Measurements from ENCODE around the gene PDGFC.

The PDGFC gene, protein sequence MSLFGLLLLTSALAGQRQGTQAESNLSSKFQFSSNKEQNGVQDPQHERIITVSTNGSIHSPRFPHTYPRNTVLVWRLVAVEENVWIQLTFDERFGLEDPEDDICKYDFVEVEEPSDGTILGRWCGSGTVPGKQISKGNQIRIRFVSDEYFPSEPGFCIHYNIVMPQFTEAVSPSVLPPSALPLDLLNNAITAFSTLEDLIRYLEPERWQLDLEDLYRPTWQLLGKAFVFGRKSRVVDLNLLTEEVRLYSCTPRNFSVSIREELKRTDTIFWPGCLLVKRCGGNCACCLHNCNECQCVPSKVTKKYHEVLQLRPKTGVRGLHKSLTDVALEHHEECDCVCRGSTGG

GRCh38 chr4:156971676-156972378 lies at the start of gene PDGFC:
Gene PDGFC, minus strand, starts transcription at chr4:156971799. Its CDS starts 896 bp downstream, at chr4:156970903.
- in situ Hi-C loops (cut with HindIII; ENCODE audit: low pct_ligation_motif_present, low pct_unique_long_range_greater_than_20kb, low sequenced_read_pairs), result no loop called here
- peak; percentile 89 for DNase-seq

GRCh38 chr4:157020882-157021281 lies 49.3 kb upstream of the PDGFC start:
- in situ Hi-C loops (cut with HindIII; ENCODE audit: low pct_ligation_motif_present, low pct_unique_long_range_greater_than_20kb, low sequenced_read_pairs), result no loop called here
- no peak for DNase-seq

GRCh38 chr4:157018920-157019490 lies 47.4 kb upstream of the PDGFC start:
- DNase-seq, result no peak
- in situ Hi-C loops (cut with HindIII; ENCODE audit: low pct_ligation_motif_present, low pct_unique_long_range_greater_than_20kb, low sequenced_read_pairs), result no loop called here

DNA sequence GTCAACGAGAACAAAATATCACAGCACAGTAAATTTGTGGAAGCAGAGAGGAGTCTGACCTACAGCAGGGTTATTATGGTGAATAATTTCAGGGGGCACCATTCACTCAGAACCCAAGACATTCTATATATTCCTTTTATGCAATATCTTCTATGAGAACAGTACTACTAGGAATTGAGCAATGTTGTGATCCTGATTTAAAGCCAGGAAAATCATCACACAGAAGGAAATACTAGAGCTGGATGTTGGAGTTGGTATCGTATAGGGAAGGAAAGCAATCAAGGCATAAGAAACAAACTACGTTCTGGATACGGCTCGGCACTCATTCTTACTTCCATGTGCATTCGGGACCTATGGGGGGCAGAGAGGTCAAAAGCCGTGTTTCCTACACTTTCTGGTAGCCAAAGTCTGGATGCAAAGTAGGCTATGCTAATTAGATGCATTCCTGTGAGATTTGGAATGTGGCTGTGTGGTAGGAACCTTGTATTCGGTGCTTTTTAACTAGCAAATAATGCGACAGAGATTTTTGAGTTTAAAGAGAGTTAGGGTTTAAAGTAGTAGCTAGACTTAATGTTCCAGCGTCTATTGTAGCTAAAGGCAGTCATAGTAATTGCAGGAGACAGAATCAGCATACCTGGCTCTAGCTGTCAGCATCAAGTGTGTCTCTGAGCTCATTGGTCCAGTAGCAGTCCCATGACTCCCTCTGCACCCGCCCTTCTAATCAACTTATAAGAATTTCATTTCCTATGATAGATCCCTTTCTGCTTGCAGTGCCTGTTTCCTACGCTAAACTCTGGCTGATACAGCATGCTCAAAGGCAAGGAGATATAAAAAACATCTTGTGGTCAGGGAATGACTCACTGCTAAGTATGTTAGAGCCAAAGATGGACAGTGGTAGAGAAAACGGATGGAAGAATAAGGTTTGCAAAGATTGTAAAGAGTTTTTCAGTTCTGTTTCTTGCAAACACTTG lies 43.3 kb upstream of the PDGFC start:
- DNase-seq, result peak; percentile 87
- in situ Hi-C loops (cut with HindIII; ENCODE audit: low pct_ligation_motif_present, low pct_unique_long_range_greater_than_20kb, low sequenced_read_pairs), result no loop called here

- in situ Hi-C loops (cut with HindIII; ENCODE audit: low pct_ligation_motif_present, low pct_unique_long_range_greater_than_20kb, low sequenced_read_pairs), result no loop called here
- no peak for DNase-seq
Measured at GRCh38 chr4:157013656-157014055, 42.1 kb upstream of the PDGFC start.

DNA sequence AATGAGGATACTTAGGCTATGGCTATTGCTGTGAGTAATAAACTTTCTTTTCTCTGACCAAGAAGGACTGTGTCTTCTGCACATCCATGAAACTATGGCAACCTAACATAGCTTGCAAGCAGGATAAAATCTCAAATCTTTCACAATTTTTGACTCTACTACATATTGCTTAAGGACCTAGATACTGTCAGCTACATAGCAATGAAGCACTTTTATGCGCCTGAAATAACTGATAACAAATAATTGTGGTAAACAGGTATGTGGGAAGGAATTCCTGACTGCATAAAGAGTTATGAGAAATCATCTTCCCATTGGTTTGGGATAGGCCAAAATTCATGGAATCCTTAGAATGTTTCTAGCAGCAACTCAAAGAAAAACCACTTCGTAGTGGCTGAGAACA lies 41.2 kb upstream of the PDGFC start:
- in situ Hi-C loops (cut with HindIII; ENCODE audit: low pct_ligation_motif_present, low pct_unique_long_range_greater_than_20kb, low sequenced_read_pairs), result no loop called here
- no peak for DNase-seq

DNA sequence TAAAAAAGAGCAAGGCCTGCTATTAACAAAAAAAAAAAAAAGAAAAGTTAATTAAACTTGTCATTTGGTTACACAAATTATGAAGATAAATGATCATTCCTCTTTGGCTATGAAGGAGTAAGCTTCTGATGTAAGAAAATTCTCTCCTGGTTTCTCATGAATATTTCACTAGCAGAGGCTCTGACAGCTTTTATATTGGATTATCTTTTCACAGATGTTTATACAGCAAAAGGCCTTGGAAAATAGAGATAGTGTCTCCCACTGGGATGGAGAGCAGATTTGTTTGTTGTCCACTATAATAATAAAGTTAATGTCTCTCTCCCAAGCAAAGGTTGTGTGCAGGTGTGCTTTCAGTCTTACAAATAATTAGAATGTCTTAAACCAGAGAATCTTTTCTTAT lies 40.7 kb upstream of the PDGFC start:
- in situ Hi-C loops (cut with HindIII; ENCODE audit: low pct_ligation_motif_present, low pct_unique_long_range_greater_than_20kb, low sequenced_read_pairs), result no loop called here
- DNase-seq, result no peak

GRCh38 chr4:157010630-157011029 lies 39.0 kb upstream of the PDGFC start:
- no peak for DNase-seq
- in situ Hi-C loops (cut with HindIII; ENCODE audit: low pct_ligation_motif_present, low pct_unique_long_range_greater_than_20kb, low sequenced_read_pairs), result no loop called here

GRCh38 chr4:157005831-157006230 lies 34.2 kb upstream of the PDGFC start:
- no peak for DNase-seq

DNA sequence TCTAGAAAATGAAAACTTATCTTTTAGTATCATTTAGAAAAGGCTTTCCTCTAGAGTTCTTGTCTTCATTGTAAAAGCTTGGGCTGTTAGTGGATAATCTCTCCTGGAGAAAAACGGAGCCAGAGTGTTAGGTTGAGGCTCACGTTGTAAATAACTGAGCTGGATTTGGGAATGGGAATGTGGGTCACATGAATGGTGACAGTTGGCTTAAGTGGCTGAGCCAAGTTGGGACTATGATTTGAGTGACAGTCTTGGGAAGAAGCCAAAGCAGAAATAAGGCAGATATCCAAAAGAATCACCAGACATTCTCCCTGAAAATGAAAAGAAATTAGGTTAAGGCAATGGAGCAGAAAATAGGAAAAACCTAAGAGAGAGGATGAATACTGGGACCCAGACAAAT lies 33.6 kb upstream of the PDGFC start:
- in situ Hi-C loops (cut with HindIII; ENCODE audit: low pct_ligation_motif_present, low pct_unique_long_range_greater_than_20kb, low sequenced_read_pairs), result no loop called here
- DNase-seq, result no peak

More at GRCh38 chr4:157005831-157006230, 34.2 kb upstream of the PDGFC start:
- in situ Hi-C loops (cut with HindIII; ENCODE audit: low pct_ligation_motif_present, low pct_unique_long_range_greater_than_20kb, low sequenced_read_pairs), result no loop called here

DNA sequence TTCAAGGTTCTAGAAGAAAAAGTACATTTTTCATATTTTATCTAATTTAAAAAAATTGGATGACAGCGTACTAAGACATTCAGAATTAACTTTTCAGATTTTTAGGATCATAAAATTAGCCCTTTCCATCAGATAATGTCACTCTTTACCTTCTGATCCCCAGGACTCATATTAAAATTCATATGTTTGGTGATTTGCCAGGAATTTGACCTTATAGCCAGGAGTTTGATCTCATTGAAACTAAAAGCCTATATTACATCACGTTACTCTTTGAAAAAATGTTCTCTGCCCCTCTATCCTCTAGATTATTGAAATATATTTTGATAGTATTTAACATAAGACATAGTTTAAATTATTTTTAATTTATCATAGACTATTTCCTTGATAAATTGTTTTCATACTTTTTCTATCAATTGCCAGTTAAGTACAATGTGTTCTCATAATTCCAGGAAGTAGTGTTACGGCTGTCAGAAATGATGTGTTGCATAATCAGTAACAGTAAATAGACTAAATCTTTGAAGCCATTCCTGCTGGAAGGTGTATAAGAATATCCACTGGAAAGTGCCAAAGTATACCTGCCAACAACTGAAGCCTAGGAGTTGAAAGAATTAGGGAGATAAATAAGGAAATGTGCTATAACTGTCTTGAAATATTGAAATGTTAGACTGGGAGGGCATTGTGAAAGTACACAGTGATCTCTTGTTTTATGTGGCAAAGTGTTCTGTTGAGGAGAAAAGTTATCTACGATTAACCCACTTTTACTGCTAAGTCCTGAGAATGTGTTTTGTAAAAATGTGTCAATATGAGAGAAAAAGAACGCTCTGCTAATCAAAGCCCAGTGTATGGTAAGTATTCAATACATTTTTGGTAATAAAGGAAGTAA lies 32.9 kb upstream of the PDGFC start:
- in situ Hi-C loops (cut with HindIII; ENCODE audit: low pct_ligation_motif_present, low pct_unique_long_range_greater_than_20kb, low sequenced_read_pairs), result no loop called here
- DNase-seq, result no peak

GRCh38 chr4:156999175-156999517 lies 27.5 kb upstream of the PDGFC start:
- peak; percentile 97 for DNase-seq
- in situ Hi-C loops (cut with HindIII; ENCODE audit: low pct_ligation_motif_present, low pct_unique_long_range_greater_than_20kb, low sequenced_read_pairs), result no loop called here

- in situ Hi-C loops (cut with HindIII; ENCODE audit: low pct_ligation_motif_present, low pct_unique_long_range_greater_than_20kb, low sequenced_read_pairs), result no loop called here
- DNase-seq, result no peak
Measured at GRCh38 chr4:156998500-156999174, 27.0 kb upstream of the PDGFC start.

DNA sequence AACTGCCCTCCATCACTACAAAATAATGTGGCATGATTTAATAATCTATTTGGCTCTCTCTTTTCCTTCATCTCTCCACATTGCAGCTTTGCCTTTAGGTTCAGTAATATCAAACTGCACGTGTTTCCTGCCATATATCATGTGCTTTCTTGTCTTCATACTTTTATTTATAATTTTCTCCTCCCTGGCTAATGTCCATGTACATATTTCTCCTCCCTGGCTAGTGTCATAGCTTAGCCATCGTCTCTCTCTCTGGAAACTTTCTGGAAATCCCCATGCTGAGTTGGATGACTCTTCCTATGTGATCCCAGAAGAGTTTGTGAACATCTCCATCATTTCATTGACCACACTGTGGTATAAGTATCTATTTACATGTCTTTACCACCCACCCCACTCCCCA lies 21.3 kb upstream of the PDGFC start:
- no peak for DNase-seq
- in situ Hi-C loops (cut with HindIII; ENCODE audit: low pct_ligation_motif_present, low pct_unique_long_range_greater_than_20kb, low sequenced_read_pairs), result no loop called here

GRCh38 chr4:156991161-156991560 lies 19.6 kb upstream of the PDGFC start:
- DNase-seq, result no peak

DNA sequence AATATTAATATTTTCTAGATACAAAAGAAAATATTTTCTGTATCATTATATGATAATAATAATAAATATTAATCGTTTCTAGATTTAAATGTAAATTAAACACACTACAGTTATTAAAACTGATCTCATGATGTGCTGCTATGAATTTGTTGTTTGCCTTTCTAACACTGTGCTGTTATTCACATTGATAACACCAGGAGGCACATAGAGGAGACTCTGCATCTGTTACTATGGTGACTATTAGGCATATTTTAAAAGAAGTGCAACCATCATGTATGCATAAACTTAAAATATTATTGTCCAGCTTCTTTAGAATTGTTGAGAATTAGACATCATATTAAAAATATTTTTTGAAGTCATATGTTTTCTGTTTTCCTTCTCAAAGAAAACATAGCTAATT lies 11.8 kb upstream of the PDGFC start:
- DNase-seq, result peak; percentile 37
- in situ Hi-C loops (cut with HindIII; ENCODE audit: low pct_ligation_motif_present, low pct_unique_long_range_greater_than_20kb, low sequenced_read_pairs), result no loop called here

More at GRCh38 chr4:156991161-156991560, 19.6 kb upstream of the PDGFC start:
- in situ Hi-C loops (cut with HindIII; ENCODE audit: low pct_ligation_motif_present, low pct_unique_long_range_greater_than_20kb, low sequenced_read_pairs), result no loop called here

GRCh38 chr4:156981262-156981769 lies 9.7 kb upstream of the PDGFC start:
- DNase-seq, result no peak
- in situ Hi-C loops (cut with HindIII; ENCODE audit: low pct_ligation_motif_present, low pct_unique_long_range_greater_than_20kb, low sequenced_read_pairs), result no loop called here
